ENCODE measurements around the gene PRIM1.
"Not testable (repeated sequence)": the region's sequence is repeated elsewhere in the genome, so short reads cannot be mapped to it uniquely, and the experiment has no call there.

PRIM1 gene

DNA sequence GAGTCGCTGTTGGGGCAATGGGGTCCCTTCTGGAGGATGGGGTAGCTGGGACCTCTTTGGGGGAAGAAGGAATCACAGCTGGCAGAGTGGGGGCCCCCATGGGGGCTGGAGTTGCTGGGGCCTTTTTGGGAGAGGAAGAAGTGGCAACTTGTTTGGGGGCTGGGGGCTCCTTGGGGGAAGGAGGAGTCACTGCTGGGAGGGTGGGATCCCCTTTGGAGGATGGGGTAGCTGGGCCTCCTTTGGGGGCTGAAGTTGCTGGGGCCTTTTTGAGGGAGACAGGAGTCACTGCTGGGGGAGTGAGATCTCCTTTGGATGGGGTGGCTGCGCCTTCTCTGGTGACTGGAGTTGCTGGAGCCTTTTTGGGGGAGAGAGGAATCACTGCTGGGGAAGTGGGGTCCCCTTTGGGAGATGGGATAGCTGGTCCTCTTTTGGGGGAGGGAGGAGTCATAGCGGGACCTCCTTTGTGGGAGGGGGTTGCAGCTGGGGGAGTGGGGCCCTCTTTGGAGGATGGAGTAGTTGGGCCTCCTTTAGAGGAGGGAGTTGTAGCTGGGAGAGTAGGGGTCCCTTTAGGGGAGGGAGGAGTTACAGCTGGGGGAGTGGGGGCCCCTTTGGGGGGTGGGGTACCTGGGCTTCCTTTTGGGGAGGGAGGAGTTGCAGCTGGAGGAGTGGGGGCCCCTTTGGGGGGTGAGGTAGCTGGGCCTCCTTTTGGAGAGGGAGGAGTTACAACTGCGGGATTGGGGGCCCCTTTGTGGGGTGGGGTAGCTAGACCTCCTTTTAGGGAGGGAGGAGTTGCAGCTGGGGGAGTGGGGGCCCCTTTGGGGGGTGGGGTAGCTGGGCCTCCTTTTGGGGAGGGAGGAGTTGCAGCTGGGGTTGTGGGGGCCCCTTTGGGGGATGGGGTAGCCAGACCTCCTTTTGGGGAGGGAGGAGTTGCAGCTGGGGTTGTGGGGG lies 34.9 kb downstream of the PRIM1 start:
- Mint-ChIP-seq H3K27me3 (no peaks in the 10 kb centered on the region), H3K36me3 (ENCODE audit: low read depth) (peaks cover 87% of the 10 kb centered on the region)

DNA sequence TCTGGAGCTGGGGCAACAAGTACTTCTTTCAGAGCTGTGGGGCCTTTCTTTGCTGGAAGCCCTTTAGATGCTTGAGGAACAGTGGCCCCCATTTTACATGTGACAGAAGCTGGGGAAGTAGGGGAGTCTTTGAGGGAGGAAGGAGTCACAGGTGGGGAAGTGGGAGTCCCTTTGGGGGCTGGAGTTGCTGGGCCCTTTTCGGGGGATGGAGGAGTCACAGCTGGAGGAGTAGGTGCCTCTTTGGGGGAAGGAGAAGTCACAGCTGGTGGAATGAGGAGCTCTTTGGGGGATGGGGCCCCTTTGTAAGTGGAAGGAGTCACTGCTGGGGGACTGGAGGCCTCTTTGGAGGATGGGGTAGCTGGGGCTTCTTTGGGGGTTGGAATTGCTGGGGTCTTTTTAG lies 35.7 kb downstream of the PRIM1 start:
- H3K9me3 Mint-ChIP-seq: no peaks in the 10 kb centered on the region
- H3K27me3 Mint-ChIP-seq: no peaks in the 10 kb centered on the region
- peak overlapping the region; percentile 77 for H3K27ac Mint-ChIP-seq
- H3K4me1 Mint-ChIP-seq (ENCODE audit: low read depth): peaks cover 51% of the 10 kb centered on the region
- H3K4me3 Mint-ChIP-seq: peak overlapping the region; percentile 45
- H3K36me3 Mint-ChIP-seq (ENCODE audit: low read depth): peaks cover 84% of the 10 kb centered on the region

More for the DNA sequence above, 34.9 kb downstream of the PRIM1 start:
- peak overlapping the region; percentile 77 for H3K27ac Mint-ChIP-seq
- no peak overlapping the region for H3K4me3 Mint-ChIP-seq
- H3K4me1 Mint-ChIP-seq (ENCODE audit: low read depth): peaks cover 59% of the 10 kb centered on the region
- no peaks in the 10 kb centered on the region for H3K9me3 Mint-ChIP-seq

DNA sequence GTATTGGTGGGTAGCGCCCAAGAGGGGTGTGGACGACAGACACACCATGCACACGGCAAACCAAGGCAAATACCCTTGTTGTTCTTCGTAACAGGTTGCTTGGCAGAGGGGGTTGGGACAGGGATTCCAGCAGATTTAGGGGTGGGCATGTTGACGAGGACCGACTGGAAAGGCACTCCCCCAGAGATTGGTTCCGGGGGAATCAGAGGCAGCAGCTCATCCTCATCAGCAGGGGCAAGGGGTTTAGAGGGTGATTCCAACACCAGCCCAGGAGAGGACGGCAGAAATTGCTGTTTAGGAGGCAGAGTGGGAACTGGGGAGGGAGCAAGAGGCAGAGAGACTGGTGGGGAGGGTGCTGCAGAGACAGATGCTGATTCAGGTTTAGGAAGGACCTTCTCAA lies 36.3 kb downstream of the PRIM1 start:
- Mint-ChIP-seq H3K27me3 (no peaks in the 10 kb centered on the region), H3K36me3 (ENCODE audit: low read depth) (peaks cover 84% of the 10 kb centered on the region), H3K27ac (peak overlapping the region; percentile 77), H3K4me3 (peak overlapping the region; percentile 45), H3K4me1 (ENCODE audit: low read depth) (peaks cover 44% of the 10 kb centered on the region), H3K9me3 (no peaks in the 10 kb centered on the region)

DNA sequence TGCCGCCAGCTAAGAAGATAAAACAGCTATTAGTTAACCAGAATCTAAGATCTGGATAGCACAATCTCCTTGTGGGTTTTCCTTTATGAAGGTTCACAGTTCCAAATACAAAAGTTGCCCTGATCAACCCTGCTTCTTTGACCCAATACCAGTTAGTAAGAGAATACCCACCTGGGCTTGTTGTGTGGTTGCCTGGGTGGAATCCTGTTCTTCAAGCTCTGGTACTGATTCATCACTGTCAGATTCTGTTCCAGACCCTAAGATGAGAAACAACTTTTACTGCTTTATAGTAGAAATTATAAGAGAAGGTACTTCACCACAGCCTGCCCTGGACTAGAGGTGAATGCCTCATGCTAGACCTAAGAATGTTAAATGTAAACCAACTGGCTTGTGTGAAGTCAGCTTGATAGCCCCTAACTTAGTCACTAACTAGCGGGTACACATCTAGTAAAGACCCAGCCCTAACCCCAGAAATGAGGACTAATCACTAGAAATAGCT lies 37.6 kb downstream of the PRIM1 start:
- H3K27ac Mint-ChIP-seq: no peak overlapping the region
- H3K36me3 Mint-ChIP-seq (ENCODE audit: low read depth): peaks cover 71% of the 10 kb centered on the region
- H3K4me1 Mint-ChIP-seq (ENCODE audit: low read depth): peaks cover 31% of the 10 kb centered on the region
- H3K4me3 Mint-ChIP-seq: no peak overlapping the region
- H3K27me3 Mint-ChIP-seq: no peaks in the 10 kb centered on the region
- H3K9me3 Mint-ChIP-seq: no peaks in the 10 kb centered on the region

GRCh38 chr12:56713345-56713744 lies 38.8 kb downstream of the PRIM1 start:
- no peak overlapping the region for H3K4me3 Mint-ChIP-seq
- no peak overlapping the region for H3K27ac Mint-ChIP-seq
- H3K27me3 Mint-ChIP-seq: no peaks in the 10 kb centered on the region
- H3K4me1 Mint-ChIP-seq (ENCODE audit: low read depth): peaks cover 22% of the 10 kb centered on the region
- H3K9me3 Mint-ChIP-seq: no peaks in the 10 kb centered on the region
- peaks cover 61% of the 10 kb centered on the region for H3K36me3 Mint-ChIP-seq (ENCODE audit: low read depth)

DNA sequence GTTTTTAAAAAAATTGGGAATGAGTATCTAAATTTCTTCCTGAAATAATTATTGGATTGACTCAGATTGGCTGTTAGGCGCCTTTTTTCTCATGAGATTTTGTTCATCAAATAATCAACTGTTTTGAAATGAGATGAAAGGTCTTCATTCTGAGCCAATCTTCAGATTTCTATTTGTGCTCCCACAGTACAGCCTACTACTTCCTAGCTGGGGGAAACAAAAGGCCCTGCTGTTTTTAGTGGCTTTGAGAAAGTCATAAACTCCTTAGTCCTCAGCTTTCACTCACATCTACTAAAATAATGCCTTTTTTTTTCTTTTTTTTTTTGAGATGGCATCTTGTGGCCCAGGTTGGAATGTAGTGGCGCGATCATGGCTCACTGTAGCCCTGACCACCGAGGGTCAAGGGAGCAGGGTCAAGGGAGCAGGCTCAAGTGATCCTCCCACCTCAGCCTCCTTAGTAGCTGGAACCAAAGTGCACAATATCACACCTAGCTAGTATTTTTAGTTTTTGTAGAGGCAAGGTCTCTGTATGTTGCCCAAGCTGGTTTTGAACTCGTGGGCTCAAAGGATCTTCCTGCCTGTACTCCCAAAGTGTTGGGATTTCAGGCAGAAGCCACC lies 42.3 kb downstream of the PRIM1 start:
- Mint-ChIP-seq H3K27ac (no peak overlapping the region), H3K27me3 (no peaks in the 10 kb centered on the region), H3K9me3 (no peaks in the 10 kb centered on the region), H3K36me3 (ENCODE audit: low read depth) (peaks cover 37% of the 10 kb centered on the region), H3K4me1 (ENCODE audit: low read depth) (no peaks in the 10 kb centered on the region), H3K4me3 (no peak overlapping the region)

DNA sequence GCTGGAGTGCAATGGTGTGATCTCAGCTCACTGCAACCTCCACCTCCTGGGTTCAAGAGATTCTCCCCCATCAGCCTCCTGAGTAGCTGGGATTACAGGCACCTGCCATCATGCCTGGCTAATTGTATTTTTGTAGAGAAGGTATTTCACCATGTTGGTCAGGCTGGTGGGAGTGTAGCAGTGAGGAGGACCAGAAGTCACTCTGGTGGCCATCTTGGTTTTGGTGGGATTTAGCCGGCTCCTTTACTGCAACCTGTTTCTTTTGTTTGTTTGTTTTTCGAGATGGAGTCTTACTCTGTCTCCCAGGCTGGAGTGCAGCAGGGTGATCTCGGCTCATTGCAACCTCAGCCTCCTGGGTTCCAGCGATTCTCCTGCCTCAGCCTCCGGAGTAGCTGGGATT lies 47.6 kb downstream of the PRIM1 start:
- not testable (repeated sequence) for H3K4me3 Mint-ChIP-seq; H3K27me3 Mint-ChIP-seq; H3K9me3 Mint-ChIP-seq; H3K4me1 Mint-ChIP-seq (ENCODE audit: low read depth); H3K36me3 Mint-ChIP-seq (ENCODE audit: low read depth); H3K27ac Mint-ChIP-seq

DNA sequence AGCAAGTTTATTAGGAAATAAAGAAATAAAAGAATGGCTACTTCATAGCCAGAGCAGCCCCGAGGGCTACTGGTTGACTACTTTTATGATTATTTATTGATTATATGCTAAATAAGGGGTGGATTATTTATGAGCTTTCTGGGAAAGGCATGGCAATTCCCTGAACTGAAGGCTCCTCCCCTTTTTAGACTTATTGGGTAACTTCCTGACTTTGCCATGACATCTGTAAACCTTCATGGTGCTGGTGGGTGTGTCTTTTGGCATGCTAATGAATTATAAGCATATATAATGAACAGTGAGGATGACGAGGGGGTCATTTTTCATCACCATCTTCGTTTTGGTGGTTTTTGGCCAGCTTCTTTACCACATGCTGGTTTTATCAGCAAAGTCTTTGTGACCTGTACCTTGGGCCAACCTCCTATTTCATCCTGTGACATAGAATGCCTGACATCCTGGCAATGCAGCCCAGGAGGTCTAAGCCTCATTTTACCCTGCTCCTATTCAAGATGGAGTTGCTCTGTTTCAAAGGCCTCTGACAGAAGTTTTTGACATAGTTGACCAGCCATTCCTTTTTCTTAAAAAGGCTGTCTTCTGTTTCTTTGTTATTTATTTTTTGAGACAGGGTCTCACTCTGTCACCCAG lies 53.0 kb downstream of the PRIM1 start:
- H3K4me3 Mint-ChIP-seq: no peak overlapping the region
- H3K4me1 Mint-ChIP-seq (ENCODE audit: low read depth): peaks cover 5% of the 10 kb centered on the region
- no peaks in the 10 kb centered on the region for H3K9me3 Mint-ChIP-seq
- H3K36me3 Mint-ChIP-seq (ENCODE audit: low read depth): no peaks in the 10 kb centered on the region
- no peak overlapping the region for H3K27ac Mint-ChIP-seq
- H3K27me3 Mint-ChIP-seq: peaks cover 6% of the 10 kb centered on the region

DNA sequence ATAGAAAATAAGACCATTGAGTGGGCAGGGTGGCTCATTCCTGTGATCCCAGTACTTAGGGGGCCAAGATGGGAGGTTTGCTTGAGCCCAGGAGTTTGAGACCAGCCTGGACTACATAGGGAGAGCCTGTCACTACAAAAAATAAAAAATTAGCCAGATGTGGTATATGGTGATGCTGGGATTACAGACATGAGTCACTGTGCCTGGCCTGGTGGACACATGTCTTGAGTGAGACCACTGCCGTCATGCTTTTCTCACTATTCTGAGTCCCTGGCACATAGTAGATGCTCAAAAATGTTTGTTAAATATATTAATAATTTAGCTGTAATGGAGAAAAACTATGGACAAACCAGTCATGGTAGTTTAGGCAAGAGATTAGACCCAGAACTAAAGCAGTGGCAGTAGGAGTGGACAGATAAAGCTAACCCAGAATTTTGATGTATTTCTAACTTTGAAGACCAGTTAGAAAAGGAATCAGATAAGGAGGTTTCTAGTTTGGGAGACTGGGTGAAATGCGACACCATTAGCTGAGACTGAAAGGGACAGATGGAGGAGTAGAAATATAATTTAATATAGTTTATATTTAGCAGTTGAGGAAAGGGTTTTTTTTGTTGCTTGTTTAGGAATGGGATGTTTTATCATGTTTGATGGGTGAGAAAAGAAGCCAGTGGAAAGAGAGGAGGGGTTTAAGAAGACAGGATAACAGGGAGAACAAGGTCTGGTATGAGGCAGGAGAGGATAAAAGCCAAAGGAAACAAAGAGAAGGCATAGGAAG lies 56.6 kb downstream of the PRIM1 start:
- H3K9me3 Mint-ChIP-seq: no peaks in the 10 kb centered on the region
- H3K4me1 Mint-ChIP-seq (ENCODE audit: low read depth): peaks cover under 1% of the 10 kb centered on the region
- H3K4me3 Mint-ChIP-seq: no peak overlapping the region
- no peaks in the 10 kb centered on the region for H3K36me3 Mint-ChIP-seq (ENCODE audit: low read depth)
- no peak overlapping the region for H3K27ac Mint-ChIP-seq
- H3K27me3 Mint-ChIP-seq: no peaks in the 10 kb centered on the region

GRCh38 chr12:56694161-56694560 lies 58.0 kb downstream of the PRIM1 start:
- H3K9me3 Mint-ChIP-seq: no peaks in the 10 kb centered on the region
- no peaks in the 10 kb centered on the region for H3K36me3 Mint-ChIP-seq (ENCODE audit: low read depth)
- H3K4me3 Mint-ChIP-seq: no peak overlapping the region
- peaks cover 2% of the 10 kb centered on the region for H3K4me1 Mint-ChIP-seq (ENCODE audit: low read depth)
- H3K27me3 Mint-ChIP-seq: no peaks in the 10 kb centered on the region
- H3K27ac Mint-ChIP-seq: no peak overlapping the region

DNA sequence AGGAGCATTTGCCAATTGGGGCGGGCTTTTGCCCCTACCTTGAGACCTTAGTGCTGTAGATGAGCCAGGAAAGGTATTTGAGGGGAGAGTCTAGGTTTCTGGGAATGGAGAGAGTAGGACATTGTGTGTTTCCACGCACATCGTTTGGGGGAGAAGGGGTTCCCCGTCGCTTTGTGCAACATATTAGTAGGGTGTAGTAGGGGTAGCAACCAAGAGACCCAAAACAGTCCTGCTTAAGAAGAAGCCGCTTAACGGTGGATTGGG lies 63.3 kb downstream of the PRIM1 start:
- Mint-ChIP-seq H3K4me1 (ENCODE audit: low read depth) (peaks cover 30% of the 10 kb centered on the region), H3K9me3 (no peaks in the 10 kb centered on the region), H3K4me3 (peak overlapping the region; percentile 100), H3K36me3 (ENCODE audit: low read depth) (peaks cover 36% of the 10 kb centered on the region), H3K27ac (peak overlapping the region; percentile 94), H3K27me3 (no peaks in the 10 kb centered on the region)

- Mint-ChIP-seq H3K36me3 (ENCODE audit: low read depth) (peaks cover 37% of the 10 kb centered on the region), H3K27me3 (no peaks in the 10 kb centered on the region), H3K4me3 (peak within 1 kb of the TSS; percentile 100), H3K9me3 (no peaks in the 10 kb centered on the region), H3K27ac (peak within 1 kb of the TSS; percentile 100), H3K4me1 (ENCODE audit: low read depth) (peaks cover 31% of the 10 kb centered on the region)
These were observed 63.8 kb downstream of the PRIM1 start, which contains the start of gene PTGES3 for GRCh38 chr12:56688129-56688845. Gene PTGES3 (minus strand): TSS chr12:56688284. CDS start chr12:56687999, 285 bp downstream.

DNA sequence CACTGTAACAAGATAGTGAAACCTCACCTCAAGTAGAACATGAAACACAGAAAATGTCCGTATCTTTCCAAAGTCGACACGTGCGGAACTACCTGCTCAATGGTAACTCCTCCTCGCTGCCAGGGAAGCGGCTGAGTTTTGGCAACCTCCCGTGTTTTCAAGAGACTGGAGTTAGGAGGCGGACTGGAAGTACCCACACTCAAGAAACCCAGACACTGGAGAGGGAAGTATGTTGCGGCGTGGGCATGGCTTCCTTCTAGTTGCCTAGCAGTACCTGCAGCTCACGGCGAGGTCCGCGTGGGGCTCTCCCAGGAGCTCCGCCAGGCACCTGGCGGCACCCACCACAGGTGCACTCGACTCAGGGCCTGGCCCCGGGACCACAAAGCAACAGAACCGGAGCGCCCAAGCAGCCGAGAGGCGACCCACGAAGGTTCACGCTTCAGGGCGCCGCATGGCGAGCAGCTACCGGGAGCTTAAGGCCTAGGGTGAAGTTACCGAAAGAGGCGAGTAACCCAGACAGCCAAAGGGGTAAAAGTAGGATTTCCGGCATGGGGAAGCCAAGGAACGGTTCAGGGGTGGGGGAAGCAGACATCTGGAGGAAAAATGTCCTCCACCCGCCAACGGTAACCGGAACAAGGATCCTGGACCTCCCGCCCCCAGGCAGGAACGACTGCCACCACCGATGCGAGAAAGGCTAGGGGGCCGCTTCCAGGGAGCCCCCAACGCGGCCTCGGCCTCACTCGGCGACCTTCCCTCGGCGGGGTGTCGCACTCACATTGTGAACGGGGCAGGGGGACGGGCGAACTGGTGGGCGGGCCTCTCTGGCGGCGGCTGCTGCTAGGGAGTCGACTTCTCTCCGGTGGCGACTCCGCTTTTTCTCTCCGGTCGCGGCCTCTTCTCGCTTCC lies 64.6 kb downstream of the PRIM1 start:
- no peaks in the 10 kb centered on the region for H3K27me3 Mint-ChIP-seq
- peaks cover 38% of the 10 kb centered on the region for H3K36me3 Mint-ChIP-seq (ENCODE audit: low read depth)
- H3K4me3 Mint-ChIP-seq: peak overlapping the region; percentile 100
- peak overlapping the region; percentile 100 for H3K27ac Mint-ChIP-seq
- H3K4me1 Mint-ChIP-seq (ENCODE audit: low read depth): peaks cover 37% of the 10 kb centered on the region
- no peaks in the 10 kb centered on the region for H3K9me3 Mint-ChIP-seq
